H9 (cell line): ENCODE results near the gene PPFIBP2. TPM values are rescaled to one million over a fixed set of nuclear protein-coding genes. Genes with fewer than 3 reads are reported as not detected.

Source experiments
- DNase-seq: peaks from one replicate; pipeline ENCODE4 v3.0.0-alpha.2; 2017
- H2AFZ ChIP-seq: one replicate; pipeline ENCODE4 v1.6.1; 2013; ENCODE audit warnings: mild to moderate bottlenecking, low read length, control low read depth, moderate library complexity
- H2AK5ac ChIP-seq: 2 replicates; pipeline ENCODE4 v1.6.1; 2013; ENCODE audit warnings: low read length, control low read depth, mixed read lengths; ENCODE audit not compliant: insufficient read length
- H2BK120ac ChIP-seq: one replicate; pipeline ENCODE4 v1.6.1; 2013; ENCODE audit warnings: low read depth, mild to moderate bottlenecking, low read length, control low read depth, inconsistent platforms; ENCODE audit not compliant: poor library complexity, severe bottlenecking
- H2BK12ac ChIP-seq: 2 replicates; pipeline ENCODE4 v1.6.1; 2013; ENCODE audit warnings: low read length, control low read depth, mixed read lengths, low read depth; ENCODE audit not compliant: insufficient read length
- H2BK15ac ChIP-seq: 2 replicates; pipeline ENCODE4 v1.6.1; 2013; ENCODE audit warnings: low read depth, low read length, control low read depth
- H2BK20ac ChIP-seq: one replicate; pipeline ENCODE4 v1.6.1; 2013; ENCODE audit warnings: low read depth, mild to moderate bottlenecking, low read length, control low read depth, inconsistent platforms; ENCODE audit not compliant: poor library complexity, severe bottlenecking
- H2BK5ac ChIP-seq: 2 replicates; pipeline ENCODE4 v1.6.1; 2013; ENCODE audit warnings: low read length, control low read depth, mixed read lengths; ENCODE audit not compliant: insufficient read length
- H3K14ac ChIP-seq: 2 replicates; pipeline ENCODE4 v1.6.1; 2013; ENCODE audit warnings: low read length, control low read depth; ENCODE audit not compliant: insufficient read depth
- H3K18ac ChIP-seq: 2 replicates; pipeline ENCODE4 v1.6.1; 2013; ENCODE audit warnings: low read depth, mild to moderate bottlenecking, mixed read lengths, low read length, control low read depth; ENCODE audit not compliant: insufficient read length
- H3K23ac ChIP-seq: 2 replicates; pipeline ENCODE4 v1.6.1; 2013; ENCODE audit warnings: low read length, control low read depth, mixed read lengths, low read depth; ENCODE audit not compliant: insufficient read length
- H3K23me2 ChIP-seq: 2 replicates; pipeline ENCODE4 v1.6.1; 2013; ENCODE audit warnings: low read depth, mild to moderate bottlenecking, mixed read lengths, low read length, control low read depth; ENCODE audit not compliant: insufficient read length, poor library complexity, severe bottlenecking
- H3K27ac ChIP-seq: 2 replicates; pipeline ENCODE4 v1.5.1; 2013; ENCODE audit warnings: low read length, control low read depth, mixed read lengths, low read depth; ENCODE audit not compliant: insufficient read length
- H3K27me3 ChIP-seq: 2 replicates; pipeline ENCODE4 v1.6.1; 2013; ENCODE audit warnings: low read length, control low read depth, inconsistent platforms; ENCODE audit not compliant: insufficient read depth
- H3K4ac ChIP-seq: 2 replicates; pipeline ENCODE4 v1.6.1; 2013; ENCODE audit warnings: low read depth, mild to moderate bottlenecking, control low read depth, inconsistent platforms, low read length, moderate library complexity
- H3K4me1 ChIP-seq: 2 replicates; pipeline ENCODE4 v1.6.1; 2013; ENCODE audit warnings: low read length, control low read depth, inconsistent platforms; ENCODE audit not compliant: insufficient read depth
- H3K4me2 ChIP-seq: 2 replicates; pipeline ENCODE4 v1.6.1; 2013; ENCODE audit warnings: low read length, control low read depth, mixed read lengths; ENCODE audit not compliant: insufficient read length, insufficient read depth
- H3K56ac ChIP-seq: 2 replicates; pipeline ENCODE4 v1.6.1; 2013; ENCODE audit warnings: low read depth, mild to moderate bottlenecking, mixed read lengths, low read length, control low read depth; ENCODE audit not compliant: insufficient read length
- H3K79me1 ChIP-seq: 2 replicates; pipeline ENCODE4 v1.6.1; 2013; ENCODE audit warnings: low read depth, mild to moderate bottlenecking, moderate library complexity, low read length, control low read depth, inconsistent platforms; ENCODE audit not compliant: insufficient read depth, poor library complexity, severe bottlenecking
- H3K79me2 ChIP-seq: 2 replicates; pipeline ENCODE4 v1.6.1; 2013; ENCODE audit warnings: low read length, control low read depth, inconsistent platforms; ENCODE audit not compliant: insufficient read depth
- H3K9ac ChIP-seq: 2 replicates; pipeline ENCODE4 v1.6.1; 2013; ENCODE audit warnings: low read length, control low read depth, mixed read lengths; ENCODE audit not compliant: insufficient read length; ENCODE audit errors: extremely low read depth
- H3K9me3 ChIP-seq: one replicate; pipeline ENCODE4 v1.6.1; 2013; ENCODE audit warnings: low read depth, low read length, inconsistent platforms; ENCODE audit not compliant: control insufficient read depth
- H3T11ph ChIP-seq: one replicate; pipeline ENCODE4 v1.6.1; 2013; ENCODE audit warnings: mild to moderate bottlenecking, low read length, control low read depth, inconsistent platforms
- H4K20me1 ChIP-seq: one replicate; pipeline ENCODE4 v1.6.1; 2013; ENCODE audit not compliant: control insufficient read depth, insufficient read length, insufficient read depth
- H4K5ac ChIP-seq: 2 replicates; pipeline ENCODE4 v1.6.1; 2013; ENCODE audit warnings: low read depth, mild to moderate bottlenecking, mixed read lengths, low read length, control low read depth; ENCODE audit not compliant: insufficient read length
- H4K8ac ChIP-seq: replicated peaks from 2 replicates; pipeline ENCODE4 v1.6.1; 2013; ENCODE audit warnings: low read length, control low read depth, mixed read lengths, low read depth; ENCODE audit not compliant: insufficient read length
- H4K91ac ChIP-seq: 2 replicates; pipeline ENCODE4 v1.6.1; 2013; ENCODE audit warnings: low read depth, mild to moderate bottlenecking, moderate library complexity, mixed read lengths, low read length, control low read depth; ENCODE audit not compliant: insufficient read length
- H3K27ac Mint-ChIP-seq, 3 experiments: 2 replicates in 2 of 3; 3 replicates in 1 of 3; pipeline ENCODE4 v1.8.0; 2020 to 2021; ENCODE audit warnings: mixed read lengths in 3 of 3, mild to moderate bottlenecking in 1 of 3, moderate library complexity in 1 of 3
- H3K27me3 Mint-ChIP-seq: 2 replicates; pipeline ENCODE4 v1.8.0; 2021; ENCODE audit warnings: low read depth, mild to moderate bottlenecking, moderate library complexity, mixed read lengths
- H3K36me3 Mint-ChIP-seq, 3 experiments: 2 replicates in 2 of 3; 3 replicates in 1 of 3; pipeline ENCODE4 v1.8.0; 2020 to 2021; ENCODE audit warnings: low read depth in 3 of 3, mixed read lengths in 3 of 3; ENCODE audit not compliant: insufficient read depth in 1 of 3
- H3K4me1 Mint-ChIP-seq, 2 experiments: 2 replicates each; pipeline ENCODE4 v1.8.0; 2020; ENCODE audit warnings: mixed read lengths in 2 of 2
- H3K4me3 Mint-ChIP-seq, 2 experiments: 2 replicates in 1 of 2; 3 replicates in 1 of 2; pipeline ENCODE4 v1.8.0; 2020 to 2021; ENCODE audit warnings: mild to moderate bottlenecking in 2 of 2, mixed read lengths in 2 of 2, moderate library complexity in 1 of 2
- H3K9me3 Mint-ChIP-seq, 2 experiments: 2 replicates in 1 of 2; 3 replicates in 1 of 2; pipeline ENCODE4 v1.8.0; 2020; ENCODE audit warnings: mild to moderate bottlenecking in 2 of 2, mixed read lengths in 2 of 2, moderate library complexity in 1 of 2
- CTCF ChIP-seq: fragments of 200-600 bp; sonication (generic); conservative IDR thresholded peaks from 3 replicates; pipeline ENCODE4 v1.8.0; 2021; ENCODE audit warnings: antibody characterized with exemption, mild to moderate bottlenecking
- WGBS: extraction: QIAGEN DNeasy Blood & Tissue Kit; methylation state at CpG from one replicate; pipeline ENCODE4 v1.1.7; 2013; ENCODE audit warnings: missing lambda C conversion rate, low lambda C conversion rate, mixed read lengths; ENCODE audit not compliant: insufficient read length; ENCODE audit errors: extremely low coverage; 5-methylcytosine and 5-hydroxymethylcytosine counted together
- total RNA-seq: library from RNA; stranded (reverse); gene quantifications from 2 replicates; pipeline ENCODE4 v1.2.1, GENCODE V29; 2021

Gene PPFIBP2
- total RNA-seq, 1 experiment from 2014 or later, result 8.3 TPM

GRCh38 chr11:7671347-7672215, 157.8 kb downstream of the PPFIBP2 start:
- Histone ChIP-seq H3K18ac (no peak overlapping the region), H4K5ac (no peak overlapping the region), H3K9me3 (no peaks in the 10 kb centered on the region), H3T11ph (no peak overlapping the region), H3K9ac (no peak overlapping the region), H3K14ac (no peak overlapping the region), H3K79me1 (no peaks in the 10 kb centered on the region), H2AFZ (no peak overlapping the region), H2BK15ac (no peak overlapping the region), H2BK120ac (no peak overlapping the region), H2BK20ac (no peak overlapping the region), H3K79me2 (no peaks in the 10 kb centered on the region), H2BK12ac (no peak overlapping the region), H4K91ac (no peak overlapping the region), H3K23ac (no peak overlapping the region), H3K27ac (no peak overlapping the region), H2BK5ac (no peak overlapping the region), H3K4ac (no peak overlapping the region), H3K56ac (no peak overlapping the region), H4K20me1 (peaks cover 2% of the 10 kb centered on the region), H3K27me3 (no peaks in the 10 kb centered on the region), H4K8ac (no peak overlapping the region), H3K4me2 (no peak overlapping the region), H3K4me1 (peaks cover 5% of the 10 kb centered on the region; the same call in 1 of the 2 replicates), H3K23me2 (peaks cover 10% of the 10 kb centered on the region), H2AK5ac (no peak overlapping the region)
- Mint-ChIP-seq H3K4me1 (peaks cover 54 to 61% of the 10 kb centered on the region in 2 experiments), H3K27ac (0 out of 7 replicates have a peak overlapping the region, but pooled peaks of 1 of the 3 experiments have one; percentile 75), H3K4me3 (no peak overlapping the region), H3K9me3 (no peaks in the 10 kb centered on the region), H3K36me3 (peaks cover 14 to 45% (median 37%) of the 10 kb centered on the region in 3 experiments), H3K27me3 (peaks cover 6% of the 10 kb centered on the region)
- WGBS, result no CpG with 5 or more reads among the region's 10 CpGs
- TF ChIP-seq CTCF, result no peak
- DNase-seq, result no peak
